ENCODE measurements around the gene OGFRL1. TPM values are rescaled to one million over a fixed set of nuclear protein-coding genes. Genes with fewer than 3 reads are reported as not detected.

OGFRL1 gene
- total and polyA plus RNA-seq, 2 of the 4 experiments (the other 2 are of a cell fraction) = 5.4 to 5.7 TPM

GRCh38 chr6:71262914-71263313 is 25.7 kb upstream of the OGFRL1 start:
- Histone ChIP-seq H3K23ac (ENCODE audit: low read depth, low read length) (no peak overlapping the region), H3K4ac (ENCODE audit: low read depth, low read length) (no peak overlapping the region), H3K4me3 (ENCODE audit: insufficient read depth, low read depth, low read length) (no peak overlapping the region), H3K9me3 (ENCODE audit: control insufficient read depth, insufficient read depth, low read length) (no peaks in the 10 kb centered on the region), H3K27me3 (ENCODE audit: control insufficient read depth, insufficient read depth, low read length) (no peaks in the 10 kb centered on the region), H4K20me1 (ENCODE audit: insufficient read depth, low read length) (no peaks in the 10 kb centered on the region), H2BK20ac (ENCODE audit: low read depth, low read length) (no peak overlapping the region), H2BK5ac (ENCODE audit: low read depth, low read length, poor library complexity, severe bottlenecking) (no peak overlapping the region), H3K9ac (ENCODE audit: low read depth, low read length) (no peak overlapping the region), H4K5ac (ENCODE audit: low read depth, low read length) (no peak overlapping the region), H3K56ac (ENCODE audit: extremely low read depth, insufficient read depth, low read length) (no peak overlapping the region), H3K9me1 (ENCODE audit: insufficient read depth, low read length) (no peaks in the 10 kb centered on the region), H3K36me3 (ENCODE audit: control insufficient read depth, insufficient read depth, low read length) (no peaks in the 10 kb centered on the region), H3K4me2 (ENCODE audit: low read depth, low read length) (no peak overlapping the region), H4K8ac (ENCODE audit: low read depth in 2 of 2, low read length in 2 of 2) (no peak overlapping the region), H2AFZ (replicated peaks; ENCODE audit: low read length, poor library complexity) (no peak overlapping the region), H3K4me1 (ENCODE audit: control insufficient read depth, insufficient read depth, low read length) (no peaks in the 10 kb centered on the region), H3K79me1 (ENCODE audit: low read depth in 1 of 2, low read length in 2 of 2) (no peaks in the 10 kb centered on the region), H2AK9ac (replicated peaks; ENCODE audit: low read depth, low read length, poor library complexity) (no peak overlapping the region), H3K14ac (replicated peaks; ENCODE audit: low read depth, low read length) (no peak overlapping the region), H2BK120ac (ENCODE audit: low read depth, low read length) (no peak overlapping the region), H3K18ac (ENCODE audit: low read depth, low read length) (no peak overlapping the region), H3K27ac (ENCODE audit: insufficient read depth, low read length) (no peak overlapping the region), H4K91ac (ENCODE audit: insufficient read depth, low read depth, low read length) (no peak overlapping the region), H2BK15ac (ENCODE audit: low read depth, low read length) (no peak overlapping the region), H2AK5ac (ENCODE audit: low read depth, low read length) (no peak overlapping the region)
- DNase-seq (no peak), ATAC-seq (ENCODE audit: low read depth) (no peak)
- dilution Hi-C loops (cut with HindIII; ENCODE audit: low sequenced_read_pairs, unreplicated experiment) = no loop called here
- in situ Hi-C loops (cut with MboI; ENCODE audit: low sequenced_read_pairs) = no loop called here
- intact Hi-C loops (cut with micrococcal nuclease) = no loop called here
- ChIA-PET CTCF (no interaction called here), POLR2A (ENCODE audit: unreplicated experiment) (no interaction called here)
- TF ChIP-seq NFE2L2 (IDR thresholded peaks at IDR 0.05; ENCODE audit: low read depth, low read length) (no peak), RAD21 (IDR thresholded peaks at IDR 0.05; ENCODE audit: low read length) (no peak), CTCF (conservative IDR thresholded peaks at IDR 0.05; ENCODE audit: low read depth, low read length) (no peak), BHLHE40 (IDR thresholded peaks at IDR 0.05; ENCODE audit: low read depth, low read length) (no peak), SMC3 (IDR thresholded peaks at IDR 0.05; ENCODE audit: low read depth, low read length) (no peak), MXI1 (IDR thresholded peaks at IDR 0.05; ENCODE audit: borderline replicate concordance, low read depth, low read length) (no peak), RFX5 (IDR thresholded peaks at IDR 0.05; ENCODE audit: low read depth, low read length) (no peak), MAZ (IDR thresholded peaks at IDR 0.05; ENCODE audit: borderline replicate concordance, low read depth, low read length) (no peak), POLR2A (IDR thresholded peaks at IDR 0.05; ENCODE audit: low read depth, low read length) (no peak), RCOR1 (IDR thresholded peaks at IDR 0.05; ENCODE audit: insufficient replicate concordance, low read length) (no peak), MAFK (IDR thresholded peaks at IDR 0.05; ENCODE audit: low read depth, low read length) (no peak), FOS (IDR thresholded peaks at IDR 0.05; ENCODE audit: low read depth, low read length) (no peak), CHD1 (IDR thresholded peaks at IDR 0.05; ENCODE audit: low read depth, low read length) (no peak), CEBPB (IDR thresholded peaks at IDR 0.05; ENCODE audit: low read depth, low read length) (no peak)
- TF ChIP-seq, protein P1, sequence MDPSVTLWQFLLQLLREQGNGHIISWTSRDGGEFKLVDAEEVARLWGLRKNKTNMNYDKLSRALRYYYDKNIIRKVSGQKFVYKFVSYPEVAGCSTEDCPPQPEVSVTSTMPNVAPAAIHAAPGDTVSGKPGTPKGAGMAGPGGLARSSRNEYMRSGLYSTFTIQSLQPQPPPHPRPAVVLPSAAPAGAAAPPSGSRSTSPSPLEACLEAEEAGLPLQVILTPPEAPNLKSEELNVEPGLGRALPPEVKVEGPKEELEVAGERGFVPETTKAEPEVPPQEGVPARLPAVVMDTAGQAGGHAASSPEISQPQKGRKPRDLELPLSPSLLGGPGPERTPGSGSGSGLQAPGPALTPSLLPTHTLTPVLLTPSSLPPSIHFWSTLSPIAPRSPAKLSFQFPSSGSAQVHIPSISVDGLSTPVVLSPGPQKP (IDR thresholded peaks at IDR 0.05; ENCODE audit: borderline replicate concordance, low read depth, low read length) = no peak
- TF ChIP-seq, protein P2, sequence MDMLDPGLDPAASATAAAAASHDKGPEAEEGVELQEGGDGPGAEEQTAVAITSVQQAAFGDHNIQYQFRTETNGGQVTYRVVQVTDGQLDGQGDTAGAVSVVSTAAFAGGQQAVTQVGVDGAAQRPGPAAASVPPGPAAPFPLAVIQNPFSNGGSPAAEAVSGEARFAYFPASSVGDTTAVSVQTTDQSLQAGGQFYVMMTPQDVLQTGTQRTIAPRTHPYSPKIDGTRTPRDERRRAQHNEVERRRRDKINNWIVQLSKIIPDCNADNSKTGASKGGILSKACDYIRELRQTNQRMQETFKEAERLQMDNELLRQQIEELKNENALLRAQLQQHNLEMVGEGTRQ (IDR thresholded peaks at IDR 0.05; ENCODE audit: low read depth, low read length) = no peak
- no TSS peak for BruUV-seq (replicated peaks)
- no CpG with 5 or more reads among the region's 7 CpGs for WGBS, 2 experiments (ENCODE audit: extremely low coverage in 2 of 2, insufficient read length in 1 of 2)
